Tibial artery (tissue), 4 donors: ENCODE data around the gene PHF19.

Experiments used
- DNase-seq, 2 donors: peaks; one replicate each; pipeline ENCODE4 v3.0.0-alpha.2; 2019
- H3K27ac ChIP-seq, 2 donors: fragments of 200-600 bp; sonication (generic) in 1 of 2; 1 replicate in 1 of 2; 2 replicates in 1 of 2; pipeline ENCODE4 v1.5.1; 2018 to 2019; ENCODE audit warnings: mild to moderate bottlenecking in 1 of 2
- H3K27me3 ChIP-seq, 2 donors: fragments of 200-600 bp; sonication (generic) in 1 of 2; one replicate each; pipeline versions ENCODE4 v1.5.1 to v1.6.0; 2016 to 2019
- H3K36me3 ChIP-seq, 3 donors: fragments of 200-600 bp; sonication (generic) in 2 of 3; one replicate each; pipeline ENCODE4 v1.5.1; 2016 to 2019; ENCODE audit warnings: mild to moderate bottlenecking in 2 of 3
- H3K4me1 ChIP-seq, 4 donors: fragments of 200-600 bp; sonication (generic) in 2 of 4; 1 replicate in 3 of 4; 2 replicates in 1 of 4; pipeline ENCODE4 v1.5.1; 2016 to 2019
- H3K4me3 ChIP-seq, 2 donors: fragments of 200-600 bp; sonication (generic) in 1 of 2; 1 replicate in 1 of 2; 2 replicates in 1 of 2; pipeline ENCODE4 v1.5.1; 2018 to 2019; ENCODE audit warnings: mild to moderate bottlenecking in 2 of 2
- H3K9me3 ChIP-seq, 3 donors: fragments of 200-600 bp; sonication (generic) in 1 of 3; one replicate each; pipeline ENCODE4 v1.5.1; 2016 to 2019
- intact Hi-C: fragments of 100-400 bp; cut with DNase I; formaldehyde crosslinking; loops from one replicate; pipeline ENCODE4 v1.15.0; 2023; ENCODE audit warnings: low total_unique reads
- TF ChIP-seq, protein P1 (sequence below), 2 experiments: fragments of 200-600 bp in 1 of 2; fragments of 450-650 bp in 1 of 2; IDR thresholded peaks; one replicate each; pipeline ENCODE4 v1.5.1; 2017 to 2019; ENCODE audit warnings: antibody characterized with exemption in 2 of 2, mild to moderate bottlenecking in 1 of 2, moderate library complexity in 1 of 2

PHF19 gene

DNA sequence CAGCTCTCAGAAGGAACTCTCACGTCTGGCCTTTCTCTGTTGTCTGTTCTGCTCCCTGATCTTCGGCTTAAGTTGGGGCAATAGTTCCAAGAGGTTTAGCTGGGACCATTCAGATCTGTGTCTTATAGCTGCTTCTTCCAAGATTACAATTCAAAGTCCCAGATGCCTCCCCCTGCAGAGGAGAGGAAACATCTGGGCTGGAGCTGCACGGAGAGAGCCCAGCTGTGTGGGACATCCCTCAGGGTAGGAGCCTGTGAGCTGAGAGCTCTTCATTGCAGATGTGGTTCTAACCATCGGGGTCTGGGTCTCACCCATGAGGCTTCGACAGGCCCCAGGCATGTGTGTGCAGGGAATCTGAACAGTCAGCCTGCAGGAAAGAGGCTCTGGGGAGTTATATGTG, 9.0 kb upstream of the PHF19 start:
- intact Hi-C loops, result no loop called here
- Histone ChIP-seq H3K4me3 (no peak overlapping the region), H3K27ac (no peak overlapping the region), H3K36me3 (no peaks in the 10 kb centered on the region), H3K9me3 (no peaks in the 10 kb centered on the region), H3K27me3 (no peaks in the 10 kb centered on the region), H3K4me1 (no peaks in the 10 kb centered on the region)
- TF ChIP-seq, protein P1, sequence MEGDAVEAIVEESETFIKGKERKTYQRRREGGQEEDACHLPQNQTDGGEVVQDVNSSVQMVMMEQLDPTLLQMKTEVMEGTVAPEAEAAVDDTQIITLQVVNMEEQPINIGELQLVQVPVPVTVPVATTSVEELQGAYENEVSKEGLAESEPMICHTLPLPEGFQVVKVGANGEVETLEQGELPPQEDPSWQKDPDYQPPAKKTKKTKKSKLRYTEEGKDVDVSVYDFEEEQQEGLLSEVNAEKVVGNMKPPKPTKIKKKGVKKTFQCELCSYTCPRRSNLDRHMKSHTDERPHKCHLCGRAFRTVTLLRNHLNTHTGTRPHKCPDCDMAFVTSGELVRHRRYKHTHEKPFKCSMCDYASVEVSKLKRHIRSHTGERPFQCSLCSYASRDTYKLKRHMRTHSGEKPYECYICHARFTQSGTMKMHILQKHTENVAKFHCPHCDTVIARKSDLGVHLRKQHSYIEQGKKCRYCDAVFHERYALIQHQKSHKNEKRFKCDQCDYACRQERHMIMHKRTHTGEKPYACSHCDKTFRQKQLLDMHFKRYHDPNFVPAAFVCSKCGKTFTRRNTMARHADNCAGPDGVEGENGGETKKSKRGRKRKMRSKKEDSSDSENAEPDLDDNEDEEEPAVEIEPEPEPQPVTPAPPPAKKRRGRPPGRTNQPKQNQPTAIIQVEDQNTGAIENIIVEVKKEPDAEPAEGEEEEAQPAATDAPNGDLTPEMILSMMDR (IDR thresholded peaks at IDR 0.05), result no peak
- DNase-seq, result no peak

DNA sequence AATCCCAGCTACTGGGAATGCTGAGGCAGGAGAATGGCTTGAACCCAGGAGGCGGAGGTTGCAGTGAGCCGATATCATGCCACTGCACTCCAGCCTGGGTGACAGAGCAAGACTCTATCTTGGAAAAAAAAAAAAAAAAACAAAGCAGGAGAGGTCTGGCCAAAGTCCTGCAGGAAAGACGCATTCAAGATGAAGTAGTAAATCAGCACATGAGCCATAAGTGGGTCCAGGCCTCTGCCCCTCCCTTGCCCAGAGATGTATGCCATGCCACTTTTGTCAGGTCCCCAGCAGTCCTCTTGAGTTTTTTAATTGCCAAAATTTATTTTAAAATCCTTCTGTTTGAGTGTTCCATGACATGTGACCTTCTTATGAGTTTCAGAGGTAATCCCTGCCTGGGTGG, 8.5 kb upstream of the PHF19 start:
- H3K4me1 ChIP-seq, result no peaks in the 10 kb centered on the region
- no peaks in the 10 kb centered on the region for H3K9me3 ChIP-seq
- intact Hi-C loops, result no loop called here
- H3K36me3 ChIP-seq, result no peaks in the 10 kb centered on the region
- TF ChIP-seq, protein P1 (IDR thresholded peaks at IDR 0.05), result no peak
- no peak overlapping the region for H3K4me3 ChIP-seq
- H3K27ac ChIP-seq, result no peak overlapping the region
- DNase-seq, result no peak
- no peaks in the 10 kb centered on the region for H3K27me3 ChIP-seq

DNA sequence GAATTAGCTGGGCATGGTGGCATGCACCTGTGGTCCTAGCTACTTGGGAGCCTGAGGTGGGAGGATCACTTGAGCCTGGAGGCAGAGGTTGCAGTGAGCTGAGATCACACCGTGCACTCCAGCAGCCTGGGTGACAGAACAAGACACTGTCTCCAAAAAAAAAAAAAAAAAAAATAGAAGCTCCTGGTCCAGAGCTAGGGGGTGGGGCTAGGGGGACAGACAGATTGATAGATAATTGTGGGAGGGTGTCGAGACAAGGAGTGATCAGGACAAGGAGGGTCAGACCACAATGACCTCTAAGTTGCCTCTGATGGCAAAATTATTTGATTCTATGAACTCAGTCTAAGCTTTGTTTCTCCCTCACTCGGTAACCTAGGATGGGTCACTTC, 6.6 kb upstream of the PHF19 start:
- TF ChIP-seq, protein P1 (IDR thresholded peaks at IDR 0.05), result no peak
- intact Hi-C loops, result no loop called here

DNA sequence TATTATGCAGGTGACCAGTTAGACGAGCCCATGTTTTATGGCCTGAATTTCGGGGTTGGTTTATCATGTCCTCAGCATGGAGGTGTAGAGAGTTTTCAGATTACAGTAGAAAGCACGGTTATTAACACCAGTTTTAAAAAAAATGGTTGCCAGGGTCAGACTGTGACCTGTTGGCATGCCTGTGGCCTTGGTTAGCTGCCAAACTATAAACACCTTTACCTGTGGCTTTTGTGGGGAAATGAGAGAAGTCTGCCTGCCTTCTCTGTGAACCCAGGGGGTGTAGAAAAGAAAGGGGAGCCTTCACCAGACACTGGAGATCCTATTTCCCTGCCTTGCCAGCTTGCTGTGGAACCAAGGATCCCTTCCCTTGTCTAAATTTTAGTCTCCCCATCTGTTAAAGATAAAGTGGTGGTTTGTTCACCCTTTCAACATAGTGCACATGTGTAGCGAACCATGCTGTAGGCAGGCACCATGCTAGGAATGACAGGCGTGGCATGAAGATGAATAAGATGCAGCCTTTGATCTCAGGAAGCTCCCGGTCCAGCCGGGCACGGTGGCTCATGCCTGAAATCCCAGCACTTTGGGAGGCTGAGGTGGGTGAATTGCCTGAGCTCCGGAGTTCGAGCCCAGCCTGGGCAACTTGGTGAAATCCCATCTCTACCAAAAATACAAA, 6.1 kb upstream of the PHF19 start:
- Histone ChIP-seq H3K27ac (no peak overlapping the region), H3K36me3 (no peaks in the 10 kb centered on the region), H3K4me1 (peaks cover 0 to 1% (median under 1%) of the 10 kb centered on the region in 4 donors), H3K27me3 (no peaks in the 10 kb centered on the region), H3K9me3 (no peaks in the 10 kb centered on the region), H3K4me3 (no peak overlapping the region)
- DNase-seq, result no peak
- TF ChIP-seq, protein P1 (IDR thresholded peaks at IDR 0.05), result no peak
- intact Hi-C loops, result no loop called here

More for the DNA sequence above, 6.6 kb upstream of the PHF19 start:
- Histone ChIP-seq H3K36me3 (no peaks in the 10 kb centered on the region), H3K4me1 (no peaks in the 10 kb centered on the region), H3K4me3 (no peak overlapping the region), H3K27ac (no peak overlapping the region), H3K27me3 (no peaks in the 10 kb centered on the region), H3K9me3 (no peaks in the 10 kb centered on the region)
- no peak for DNase-seq

DNA sequence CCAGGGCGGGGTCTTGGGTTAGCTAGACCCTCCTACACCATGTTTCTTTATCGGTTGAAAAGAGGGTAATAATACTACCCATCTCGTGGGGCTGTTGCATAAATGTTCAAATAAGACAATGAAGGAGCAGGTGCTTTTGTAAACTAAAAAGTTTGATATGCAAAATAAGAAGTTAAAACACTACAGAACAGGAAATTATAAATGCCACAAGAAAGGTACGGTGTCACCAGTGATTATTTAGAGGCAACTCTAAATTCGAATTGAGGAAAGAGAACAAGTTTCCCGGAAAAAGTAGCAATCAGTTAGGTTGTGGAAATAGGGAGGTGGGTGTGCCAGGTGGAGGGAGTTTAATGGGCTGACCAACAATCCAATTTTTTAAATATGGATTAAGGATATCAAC, 2.5 kb upstream of the PHF19 start:
- intact Hi-C loops, result loop anchor here (5.0 kb wide), 1 partner anchor 58 kb away; no protein-coding TSS in a partner anchor
- Histone ChIP-seq H3K27me3 (no peaks in the 10 kb centered on the region), H3K9me3 (no peaks in the 10 kb centered on the region), H3K27ac (no peak overlapping the region), H3K36me3 (peaks cover 0 to 4% (median 1%) of the 10 kb centered on the region in 3 donors), H3K4me1 (peaks cover 0 to 17% (median 6%) of the 10 kb centered on the region in 4 donors), H3K4me3 (no peak overlapping the region)
- TF ChIP-seq, protein P1 (IDR thresholded peaks at IDR 0.05), result no peak
- DNase-seq, result no peak
